Activated CD8-positive, alpha-beta T cell treated with anti-CD3 and anti-CD28 coated beads for 36 hours (primary cell): Measurements from ENCODE around the gene TBX21. TPM values are rescaled to one million over a fixed set of nuclear protein-coding genes. Genes with fewer than 3 reads are reported as not detected.

Experiments used
- ATAC-seq: fragments of 200-7000 bp; cut with Tn5 transposase; one replicate; pipeline ENCODE4 v1.10.0; 2021; ENCODE audit warnings: mild to moderate bottlenecking, moderate library complexity
- CTCF ChIA-PET: fragments of 350-600 bp; sonication (Branson Sonifier 250); formaldehyde crosslinking; loops from one replicate; lab custom pipeline; 2021; ENCODE audit warnings: antibody characterized with exemption; lab: Charles Lee
- POLR2A ChIA-PET: fragments of 350-600 bp; sonication (Branson Sonifier 250); formaldehyde crosslinking; loops from one replicate; lab custom pipeline; 2021; ENCODE audit warnings: antibody characterized with exemption; lab: Charles Lee
- DNase-seq: peaks from one replicate; pipeline ENCODE4 v3.0.0-alpha.2; 2020
- H3K27ac Mint-ChIP-seq: one replicate; pipeline ENCODE4 v1.8.0; 2021; ENCODE audit warnings: mild to moderate bottlenecking, mixed read lengths
- H3K27me3 Mint-ChIP-seq: one replicate; pipeline ENCODE4 v1.8.0; 2021; ENCODE audit warnings: mixed read lengths
- H3K36me3 Mint-ChIP-seq: one replicate; pipeline ENCODE4 v1.8.0; 2021; ENCODE audit warnings: low read depth, mixed read lengths
- H3K4me1 Mint-ChIP-seq: one replicate; pipeline ENCODE4 v1.8.0; 2021; ENCODE audit warnings: low read depth, mixed read lengths
- H3K4me3 Mint-ChIP-seq: one replicate; pipeline ENCODE4 v1.8.0; 2021; ENCODE audit warnings: mild to moderate bottlenecking, moderate library complexity, mixed read lengths
- H3K9me3 Mint-ChIP-seq: one replicate; pipeline ENCODE4 v1.8.0; 2021; ENCODE audit warnings: mixed read lengths
- CTCF ChIP-seq: fragments of 200-600 bp; IDR thresholded peaks from one replicate; pipeline ENCODE4 v1.8.0; 2022; ENCODE audit warnings: antibody characterized with exemption, mild to moderate bottlenecking
- intact Hi-C: fragments of 100-400 bp; cut with micrococcal nuclease; formaldehyde crosslinking; loops from one replicate; pipeline ENCODE4 v1.10.0; 2022
- total RNA-seq, 2 experiments: library from RNA; stranded (reverse); gene quantifications; one replicate each; pipeline ENCODE4 v1.2.3, GENCODE V29; 2021

The TBX21 gene
- total RNA-seq, 2 experiments from 2014 or later = 53.0 to 56.9 TPM

DNA sequence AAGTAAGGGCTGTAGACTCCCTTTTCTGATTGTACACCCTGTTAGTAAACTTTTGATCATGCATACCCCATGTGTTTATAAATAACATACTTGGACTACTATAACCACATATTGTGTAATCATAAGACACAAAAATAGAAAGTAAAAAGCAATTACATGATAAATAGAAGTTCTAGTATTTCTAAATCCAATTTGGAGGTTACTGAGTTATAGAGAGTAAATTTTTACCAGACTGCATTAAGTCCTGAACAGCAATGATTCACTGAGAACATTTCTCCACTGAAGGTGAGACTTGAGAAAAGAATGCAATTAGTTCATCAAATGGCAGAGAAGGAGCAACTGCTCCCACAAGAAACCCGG lies 46.8 kb upstream of the TBX21 start:
- DNase-seq (no peak), ATAC-seq (no peak)
- intact Hi-C loops = no loop called here
- Mint-ChIP-seq H3K4me3 (no peak overlapping the region), H3K9me3 (no peaks in the 10 kb centered on the region), H3K27me3 (no peaks in the 10 kb centered on the region), H3K27ac (peak overlapping the region; percentile 53), H3K36me3 (peaks cover 49% of the 10 kb centered on the region), H3K4me1 (peaks cover 23% of the 10 kb centered on the region)
- ChIA-PET CTCF (interaction anchor here (2.6 to 3.0 kb wide), 2 partner anchors 12 to 104 kb away, joined by 7 to 10 read pairs; no protein-coding TSS in a partner anchor), POLR2A (interaction anchor here (1.1 kb wide), 1 partner anchor 49 kb away, joined by 3 read pairs; no protein-coding TSS in a partner anchor)
- TF ChIP-seq CTCF = no peak

DNA sequence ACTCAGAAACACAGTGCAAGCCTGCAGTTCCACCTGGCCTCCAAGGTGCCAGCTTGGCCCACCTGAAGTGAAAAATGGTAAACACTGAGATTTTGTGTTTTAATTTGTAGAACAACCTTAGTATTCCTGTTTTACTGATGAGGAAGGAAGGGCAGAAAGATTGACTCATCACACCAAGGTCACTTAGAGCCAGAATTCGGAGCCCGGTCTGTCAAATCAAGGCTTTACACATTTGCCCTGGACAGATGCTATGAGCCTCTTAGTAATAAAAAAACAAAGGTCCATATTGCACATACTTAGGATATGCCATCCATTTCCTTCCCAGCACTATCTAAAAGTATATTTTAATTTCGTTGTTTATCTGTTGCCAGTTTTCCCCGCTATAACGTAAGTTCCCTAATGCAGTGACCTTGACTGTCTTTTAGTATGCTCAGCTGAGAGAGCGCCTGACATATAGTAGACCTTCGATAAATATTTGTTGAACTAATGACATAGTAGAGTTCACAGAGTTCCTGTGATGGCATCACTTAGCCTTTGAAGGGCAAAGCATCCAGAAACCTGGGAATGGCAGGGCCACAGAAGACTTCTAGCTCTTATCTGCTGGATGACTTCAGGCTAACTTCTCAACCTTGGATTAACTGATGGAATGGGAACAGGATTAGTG lies 46.2 kb upstream of the TBX21 start:
- Mint-ChIP-seq H3K9me3 (no peaks in the 10 kb centered on the region), H3K4me1 (peaks cover 23% of the 10 kb centered on the region), H3K27ac (peak overlapping the region; percentile 53), H3K4me3 (no peak overlapping the region), H3K36me3 (peaks cover 48% of the 10 kb centered on the region), H3K27me3 (no peaks in the 10 kb centered on the region)
- intact Hi-C loops = no loop called here
- ATAC-seq (no peak), DNase-seq (no peak)
- no peak for TF ChIP-seq CTCF
- POLR2A ChIA-PET = interaction anchor here (0.9 to 3.4 kb wide), 9 partner anchors 7 to 46 kb away, joined by 3 to 18 read pairs (median 4); partner anchors contain the start of gene TBX21
- CTCF ChIA-PET = interaction anchor here (0.8 to 3.0 kb wide), 12 partner anchors 8 to 103 kb away, joined by 3 to 10 read pairs (median 5); partner anchors contain the start of gene TBX21

DNA sequence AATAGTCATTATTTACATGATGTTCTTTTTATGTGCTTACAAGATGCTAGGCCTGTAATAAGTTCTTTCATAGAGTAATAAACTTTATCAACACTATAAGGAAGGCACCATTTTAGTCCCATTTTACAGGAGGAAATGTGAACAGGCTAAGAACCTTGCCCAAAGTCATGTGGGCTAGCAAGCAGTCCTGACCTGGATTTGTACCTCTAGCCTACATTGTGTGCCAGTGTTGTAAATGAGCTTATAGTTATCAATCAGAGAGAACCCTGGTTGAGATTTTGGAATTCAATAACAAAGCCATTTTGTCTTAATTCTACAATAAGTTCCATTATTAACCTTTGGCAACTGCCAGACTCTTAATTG lies 45.7 kb upstream of the TBX21 start:
- H3K27me3 Mint-ChIP-seq = no peaks in the 10 kb centered on the region
- intact Hi-C loops = no loop called here
- no peak for TF ChIP-seq CTCF
- H3K9me3 Mint-ChIP-seq = no peaks in the 10 kb centered on the region
- no peak overlapping the region for H3K4me3 Mint-ChIP-seq
- ChIA-PET CTCF (interaction anchor here (0.8 to 3.0 kb wide), 12 partner anchors 9 to 103 kb away, joined by 3 to 10 read pairs (median 5); partner anchors contain the start of gene TBX21), POLR2A (interaction anchor here (0.6 to 3.4 kb wide), 15 partner anchors 8 to 48 kb away, joined by 3 to 18 read pairs (median 4); partner anchors contain the start of gene TBX21)
- ATAC-seq = no peak
- H3K27ac Mint-ChIP-seq = peak overlapping the region; percentile 53
- H3K4me1 Mint-ChIP-seq = peaks cover 23% of the 10 kb centered on the region
- peaks cover 42% of the 10 kb centered on the region for H3K36me3 Mint-ChIP-seq
- no peak for DNase-seq

DNA sequence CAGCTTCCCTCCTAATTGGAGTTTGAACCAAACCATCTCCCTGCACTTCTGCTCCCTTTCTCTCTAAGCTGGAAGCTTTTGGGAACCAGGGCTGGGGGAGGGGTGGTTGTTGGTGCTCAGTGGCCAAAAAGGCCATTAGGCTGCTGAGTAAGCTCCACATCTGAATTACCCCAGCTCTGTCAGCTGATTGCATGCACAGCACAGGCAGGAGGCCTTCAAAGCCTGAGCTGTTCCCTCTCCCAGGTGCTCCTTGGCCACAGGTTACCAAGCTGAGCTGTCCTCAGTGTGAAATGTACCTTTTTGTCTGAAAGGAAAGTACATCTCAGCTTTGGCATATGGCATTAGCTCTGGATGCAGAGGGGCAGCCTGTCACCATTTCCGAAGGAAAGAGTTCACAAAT lies 45.3 kb upstream of the TBX21 start:
- Mint-ChIP-seq H3K27ac (no peak overlapping the region), H3K27me3 (no peaks in the 10 kb centered on the region), H3K4me1 (peaks cover 24% of the 10 kb centered on the region), H3K9me3 (no peaks in the 10 kb centered on the region), H3K4me3 (no peak overlapping the region), H3K36me3 (peaks cover 38% of the 10 kb centered on the region)
- no peak for TF ChIP-seq CTCF
- ChIA-PET CTCF (interaction anchor here (0.8 to 3.0 kb wide), 15 partner anchors 9 to 105 kb away, joined by 3 to 10 read pairs (median 5); partner anchors contain the start of gene TBX21), POLR2A (interaction anchor here (0.6 to 3.4 kb wide), 15 partner anchors 8 to 48 kb away, joined by 3 to 18 read pairs (median 4); partner anchors contain the start of gene TBX21)
- no peak for DNase-seq
- no peak for ATAC-seq
- intact Hi-C loops = no loop called here

DNA sequence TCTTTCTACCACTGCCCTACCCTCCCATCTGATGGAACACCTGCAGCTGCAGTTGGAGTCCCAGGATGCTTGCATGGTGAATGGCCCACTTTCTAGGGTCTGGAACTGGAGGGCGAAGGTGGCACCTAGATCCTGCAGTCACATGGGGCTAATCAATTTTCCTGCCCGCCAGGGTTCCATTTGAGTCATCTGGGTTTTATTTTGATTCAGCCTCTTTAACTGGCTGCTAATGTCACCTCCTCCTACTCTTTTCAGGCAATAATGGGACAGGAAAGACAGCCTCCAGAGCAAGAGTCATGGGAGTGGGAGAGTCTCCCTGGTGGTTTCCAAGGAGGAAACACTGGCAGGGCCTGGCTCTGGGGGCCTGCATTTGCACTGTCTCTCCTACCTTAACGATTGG lies 42.9 kb upstream of the TBX21 start:
- Mint-ChIP-seq H3K27me3 (no peaks in the 10 kb centered on the region), H3K27ac (no peak overlapping the region), H3K9me3 (no peaks in the 10 kb centered on the region), H3K4me3 (no peak overlapping the region), H3K36me3 (peaks cover 19% of the 10 kb centered on the region), H3K4me1 (peaks cover 34% of the 10 kb centered on the region)
- no peak for ATAC-seq
- POLR2A ChIA-PET = interaction anchor here (3.4 to 18.8 kb wide), 3 partner anchors 11 to 44 kb away, joined by 14 to 493 read pairs (median 28); partner anchors contain the start of gene TBX21
- no peak for TF ChIP-seq CTCF
- intact Hi-C loops = no loop called here
- CTCF ChIA-PET = interaction anchor here (0.8 to 1.1 kb wide), 2 partner anchors 9 to 100 kb away, joined by 4 read pairs; no protein-coding TSS in a partner anchor
- no peak for DNase-seq
